HEK293 (cell line): ENCODE data around the gene FBLL1.

ENCODE experiments used
- GFI1B ChIP-seq: fragments of 450-650 bp; formaldehyde crosslinking; IDR thresholded peaks from 2 replicates; pipeline ENCODE4 v1.5.1; 2016; ENCODE audit warnings: missing biosample characterization, missing genetic modification characterization
- HOXA7 ChIP-seq: sonication (generic); formaldehyde crosslinking; IDR thresholded peaks from 2 replicates; pipeline ENCODE4 v1.8.1; 2022; ENCODE audit warnings: missing genetic modification reagents, borderline replicate concordance
- HOXC10 ChIP-seq: sonication (generic); formaldehyde crosslinking; IDR thresholded peaks from 2 replicates; pipeline ENCODE4 v1.8.1; 2023; ENCODE audit warnings: mild to moderate bottlenecking, missing genetic modification reagents
- MZF1 ChIP-seq: fragments of 450-650 bp; formaldehyde crosslinking; IDR thresholded peaks from 2 replicates; pipeline ENCODE4 v1.5.1; 2017; ENCODE audit warnings: missing biosample characterization, missing genetic modification characterization, borderline replicate concordance
- OVOL3 ChIP-seq: fragments of 450-650 bp; formaldehyde crosslinking; IDR thresholded peaks from 2 replicates; pipeline ENCODE4 v1.5.1; 2016; ENCODE audit warnings: missing biosample characterization, missing genetic modification characterization
- SP2 ChIP-seq: fragments of 450-650 bp; formaldehyde crosslinking; IDR thresholded peaks from 2 replicates; pipeline ENCODE4 v1.5.1; 2016; ENCODE audit warnings: missing biosample characterization, missing genetic modification characterization
- ZNF10 ChIP-seq: fragments of 450-650 bp; formaldehyde crosslinking; IDR thresholded peaks from 2 replicates; pipeline ENCODE4 v1.5.1; 2017; ENCODE audit warnings: missing biosample characterization, missing genetic modification characterization
- ZNF155 ChIP-seq: fragments of 450-650 bp; formaldehyde crosslinking; IDR thresholded peaks from 2 replicates; pipeline ENCODE4 v1.5.1; 2016; ENCODE audit warnings: missing biosample characterization, missing genetic modification characterization
- ZNF169 ChIP-seq: fragments of 450-650 bp; formaldehyde crosslinking; IDR thresholded peaks from 2 replicates; pipeline ENCODE4 v1.5.1; 2016; ENCODE audit warnings: missing biosample characterization, missing genetic modification characterization
- ZNF174 ChIP-seq: fragments of 450-650 bp; formaldehyde crosslinking; IDR thresholded peaks from 2 replicates; pipeline ENCODE4 v1.5.0; 2017; ENCODE audit warnings: missing biosample characterization, mild to moderate bottlenecking, missing genetic modification characterization
- ZNF175 ChIP-seq: fragments of 450-650 bp; formaldehyde crosslinking; IDR thresholded peaks from 2 replicates; pipeline ENCODE4 v1.5.1; 2016; ENCODE audit warnings: missing biosample characterization, missing genetic modification characterization
- ZNF23 ChIP-seq: fragments of 450-650 bp; formaldehyde crosslinking; IDR thresholded peaks from 2 replicates; pipeline ENCODE4 v1.5.1; 2016; ENCODE audit warnings: missing biosample characterization, missing genetic modification characterization, borderline replicate concordance
- ZNF274 ChIP-seq, 2 experiments: fragments of 200-500 bp in 1 of 2; fragments of 450-650 bp in 1 of 2; sonication (Bioruptor generic) in 1 of 2; formaldehyde crosslinking in 1 of 2; IDR thresholded peaks; 2 replicates each; pipeline versions ENCODE4 v1.5.1 to v1.6.1; 2014 to 2016; ENCODE audit warnings: borderline replicate concordance in 1 of 2, inconsistent platforms in 1 of 2, low read length in 1 of 2, missing biosample characterization in 1 of 2, missing genetic modification characterization in 1 of 2
- ZNF311 ChIP-seq: fragments of 450-650 bp; formaldehyde crosslinking; IDR thresholded peaks from 2 replicates; pipeline ENCODE4 v1.5.1; 2017; ENCODE audit warnings: missing biosample characterization, missing genetic modification characterization, borderline replicate concordance
- ZNF391 ChIP-seq: fragments of 450-650 bp; formaldehyde crosslinking; IDR thresholded peaks from 2 replicates; pipeline ENCODE4 v1.5.1; 2016; ENCODE audit warnings: low read depth, missing biosample characterization, missing genetic modification characterization, borderline replicate concordance
- ZNF510 ChIP-seq: fragments of 450-650 bp; formaldehyde crosslinking; IDR thresholded peaks from 2 replicates; pipeline ENCODE4 v1.5.1; 2018; ENCODE audit warnings: mild to moderate bottlenecking, missing genetic modification characterization, missing biosample characterization; ENCODE audit not compliant: insufficient replicate concordance
- ZNF585B ChIP-seq: fragments of 450-650 bp; formaldehyde crosslinking; IDR thresholded peaks from 2 replicates; pipeline ENCODE4 v1.5.1; 2016; ENCODE audit warnings: missing biosample characterization, missing genetic modification characterization
- ZNF658 ChIP-seq: fragments of 450-650 bp; formaldehyde crosslinking; IDR thresholded peaks from 2 replicates; pipeline ENCODE4; 2016; ENCODE audit warnings: missing biosample characterization, missing genetic modification characterization
- TF ChIP-seq, protein P1 (sequence below): fragments of 450-650 bp; formaldehyde crosslinking; IDR thresholded peaks from 2 replicates; pipeline ENCODE4 v1.5.1; 2016; ENCODE audit warnings: missing biosample characterization, missing genetic modification characterization, borderline replicate concordance
- TF ChIP-seq, protein P2 (sequence below): fragments of 450-650 bp; formaldehyde crosslinking; IDR thresholded peaks from 2 replicates; pipeline ENCODE4 v1.5.1; 2017; ENCODE audit warnings: missing biosample characterization, missing genetic modification characterization
- TF ChIP-seq, protein P3 (sequence below): fragments of 450-650 bp; formaldehyde crosslinking; IDR thresholded peaks from 2 replicates; pipeline ENCODE4 v1.5.1; 2016; ENCODE audit warnings: missing biosample characterization, missing genetic modification characterization
- TF ChIP-seq, protein P4 (sequence below): fragments of 450-650 bp; formaldehyde crosslinking; IDR thresholded peaks from 2 replicates; pipeline ENCODE4 v1.5.1; 2016; ENCODE audit warnings: missing biosample characterization, missing genetic modification characterization
- TF ChIP-seq, protein P5 (sequence below): fragments of 450-650 bp; formaldehyde crosslinking; IDR thresholded peaks from 2 replicates; pipeline ENCODE4; 2016; ENCODE audit warnings: missing biosample characterization, missing genetic modification characterization
- TF ChIP-seq, protein P6 (sequence below): fragments of 450-650 bp; formaldehyde crosslinking; IDR thresholded peaks from 2 replicates; pipeline ENCODE4 v1.5.1; 2016; ENCODE audit warnings: missing biosample characterization, missing genetic modification characterization
- TF ChIP-seq, protein P7 (sequence below): fragments of 450-650 bp; formaldehyde crosslinking; IDR thresholded peaks from 2 replicates; pipeline ENCODE4 v1.5.1; 2017; ENCODE audit warnings: missing biosample characterization, missing genetic modification characterization

Gene FBLL1

DNA sequence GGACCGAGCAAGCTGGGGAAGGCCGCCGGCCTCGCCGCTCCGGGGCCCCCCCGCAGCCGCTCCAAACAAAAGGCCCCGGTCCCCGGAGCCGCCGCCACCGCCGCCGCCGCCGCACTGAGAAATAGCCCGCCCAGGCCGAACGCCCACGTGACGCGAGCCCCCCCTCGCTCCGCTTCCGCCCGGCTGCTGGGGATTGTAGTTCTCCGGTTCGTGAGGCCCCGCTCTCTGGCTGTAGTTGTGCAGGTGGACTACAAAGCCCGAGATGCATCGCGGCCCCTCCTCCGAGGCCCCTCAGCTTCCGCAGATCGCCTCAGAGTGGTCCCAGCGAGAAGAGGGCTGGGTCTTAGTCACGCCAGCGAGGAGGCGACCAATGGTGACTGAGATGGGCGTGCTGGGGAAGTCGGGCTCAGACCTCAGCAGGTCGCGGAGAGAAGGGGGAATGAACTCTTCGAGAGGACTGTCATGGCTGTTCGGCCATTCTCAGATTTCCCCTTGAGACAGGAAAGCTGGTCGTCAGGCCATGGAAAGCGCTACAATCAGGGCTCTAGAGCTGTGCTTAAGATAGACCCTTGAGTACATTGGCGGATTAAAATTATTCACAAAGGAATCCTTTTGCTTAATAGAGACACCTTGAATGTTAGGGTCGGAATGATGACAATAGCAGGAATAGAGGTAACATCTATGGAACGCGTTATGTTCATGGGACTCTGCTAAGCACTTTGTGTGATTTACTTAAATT, 50.6 kb downstream of the FBLL1 start (continued):
- TF ChIP-seq ZNF274 (IDR thresholded peaks at IDR 0.05; ENCODE audit: low read length) (no peak), ZNF274 (tag by site-specific recombination; IDR thresholded peaks at IDR 0.05; ENCODE audit: borderline replicate concordance) (no peak), ZNF391 (tag by site-specific recombination) (no peak), ZNF10 (no peak; the same call in 1 of the 2 replicates), OVOL3 (no peak), ZNF658 (tag by site-specific recombination) (no peak), HOXC10 (CRISPR knock-in tag) (no peak), ZNF311 (tag by site-specific recombination) (no peak), ZNF174 (tag by site-specific recombination) (no peak), ZNF155 (no peak), MZF1 (tag by site-specific recombination) (peak; percentile 43; the same call in 1 of the 2 replicates), ZNF585B (tag by site-specific recombination) (no peak), ZNF169 (tag by site-specific recombination) (no peak), GFI1B (no peak), SP2 (tag by site-specific recombination) (peak; percentile 92), ZNF510 (no peak), ZNF175 (tag by site-specific recombination) (no peak), HOXA7 (CRISPR knock-in tag) (no peak), ZNF23 (tag by site-specific recombination) (no peak)
- TF ChIP-seq, protein P1, sequence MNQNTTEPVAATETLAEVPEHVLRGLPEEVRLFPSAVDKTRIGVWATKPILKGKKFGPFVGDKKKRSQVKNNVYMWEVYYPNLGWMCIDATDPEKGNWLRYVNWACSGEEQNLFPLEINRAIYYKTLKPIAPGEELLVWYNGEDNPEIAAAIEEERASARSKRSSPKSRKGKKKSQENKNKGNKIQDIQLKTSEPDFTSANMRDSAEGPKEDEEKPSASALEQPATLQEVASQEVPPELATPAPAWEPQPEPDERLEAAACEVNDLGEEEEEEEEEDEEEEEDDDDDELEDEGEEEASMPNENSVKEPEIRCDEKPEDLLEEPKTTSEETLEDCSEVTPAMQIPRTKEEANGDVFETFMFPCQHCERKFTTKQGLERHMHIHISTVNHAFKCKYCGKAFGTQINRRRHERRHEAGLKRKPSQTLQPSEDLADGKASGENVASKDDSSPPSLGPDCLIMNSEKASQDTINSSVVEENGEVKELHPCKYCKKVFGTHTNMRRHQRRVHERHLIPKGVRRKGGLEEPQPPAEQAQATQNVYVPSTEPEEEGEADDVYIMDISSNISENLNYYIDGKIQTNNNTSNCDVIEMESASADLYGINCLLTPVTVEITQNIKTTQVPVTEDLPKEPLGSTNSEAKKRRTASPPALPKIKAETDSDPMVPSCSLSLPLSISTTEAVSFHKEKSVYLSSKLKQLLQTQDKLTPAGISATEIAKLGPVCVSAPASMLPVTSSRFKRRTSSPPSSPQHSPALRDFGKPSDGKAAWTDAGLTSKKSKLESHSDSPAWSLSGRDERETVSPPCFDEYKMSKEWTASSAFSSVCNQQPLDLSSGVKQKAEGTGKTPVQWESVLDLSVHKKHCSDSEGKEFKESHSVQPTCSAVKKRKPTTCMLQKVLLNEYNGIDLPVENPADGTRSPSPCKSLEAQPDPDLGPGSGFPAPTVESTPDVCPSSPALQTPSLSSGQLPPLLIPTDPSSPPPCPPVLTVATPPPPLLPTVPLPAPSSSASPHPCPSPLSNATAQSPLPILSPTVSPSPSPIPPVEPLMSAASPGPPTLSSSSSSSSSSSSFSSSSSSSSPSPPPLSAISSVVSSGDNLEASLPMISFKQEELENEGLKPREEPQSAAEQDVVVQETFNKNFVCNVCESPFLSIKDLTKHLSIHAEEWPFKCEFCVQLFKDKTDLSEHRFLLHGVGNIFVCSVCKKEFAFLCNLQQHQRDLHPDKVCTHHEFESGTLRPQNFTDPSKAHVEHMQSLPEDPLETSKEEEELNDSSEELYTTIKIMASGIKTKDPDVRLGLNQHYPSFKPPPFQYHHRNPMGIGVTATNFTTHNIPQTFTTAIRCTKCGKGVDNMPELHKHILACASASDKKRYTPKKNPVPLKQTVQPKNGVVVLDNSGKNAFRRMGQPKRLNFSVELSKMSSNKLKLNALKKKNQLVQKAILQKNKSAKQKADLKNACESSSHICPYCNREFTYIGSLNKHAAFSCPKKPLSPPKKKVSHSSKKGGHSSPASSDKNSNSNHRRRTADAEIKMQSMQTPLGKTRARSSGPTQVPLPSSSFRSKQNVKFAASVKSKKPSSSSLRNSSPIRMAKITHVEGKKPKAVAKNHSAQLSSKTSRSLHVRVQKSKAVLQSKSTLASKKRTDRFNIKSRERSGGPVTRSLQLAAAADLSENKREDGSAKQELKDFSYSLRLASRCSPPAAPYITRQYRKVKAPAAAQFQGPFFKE (tag by site-specific recombination) = no peak
- TF ChIP-seq, protein P2, sequence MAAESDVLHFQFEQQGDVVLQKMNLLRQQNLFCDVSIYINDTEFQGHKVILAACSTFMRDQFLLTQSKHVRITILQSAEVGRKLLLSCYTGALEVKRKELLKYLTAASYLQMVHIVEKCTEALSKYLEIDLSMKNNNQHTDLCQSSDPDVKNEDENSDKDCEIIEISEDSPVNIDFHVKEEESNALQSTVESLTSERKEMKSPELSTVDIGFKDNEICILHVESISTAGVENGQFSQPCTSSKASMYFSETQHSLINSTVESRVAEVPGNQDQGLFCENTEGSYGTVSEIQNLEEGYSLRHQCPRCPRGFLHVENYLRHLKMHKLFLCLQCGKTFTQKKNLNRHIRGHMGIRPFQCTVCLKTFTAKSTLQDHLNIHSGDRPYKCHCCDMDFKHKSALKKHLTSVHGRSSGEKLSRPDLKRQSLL (tag by site-specific recombination) = no peak; the same call in 1 of the 2 replicates
- TF ChIP-seq, protein P3, sequence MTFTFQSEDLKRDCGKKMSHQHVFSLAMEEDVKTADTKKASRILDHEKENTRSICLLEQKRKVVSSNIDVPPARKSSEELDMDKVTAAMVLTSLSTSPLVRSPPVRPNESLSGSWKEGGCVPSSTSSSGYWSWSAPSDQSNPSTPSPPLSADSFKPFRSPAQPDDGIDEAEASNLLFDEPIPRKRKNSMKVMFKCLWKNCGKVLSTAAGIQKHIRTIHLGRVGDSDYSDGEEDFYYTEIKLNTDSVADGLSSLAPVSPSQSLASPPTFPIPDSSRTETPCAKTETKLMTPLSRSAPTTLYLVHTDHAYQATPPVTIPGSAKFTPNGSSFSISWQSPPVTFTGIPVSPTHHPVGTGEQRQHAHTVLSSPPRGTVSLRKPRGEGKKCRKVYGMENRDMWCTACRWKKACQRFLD = no peak
- TF ChIP-seq, protein P4, sequence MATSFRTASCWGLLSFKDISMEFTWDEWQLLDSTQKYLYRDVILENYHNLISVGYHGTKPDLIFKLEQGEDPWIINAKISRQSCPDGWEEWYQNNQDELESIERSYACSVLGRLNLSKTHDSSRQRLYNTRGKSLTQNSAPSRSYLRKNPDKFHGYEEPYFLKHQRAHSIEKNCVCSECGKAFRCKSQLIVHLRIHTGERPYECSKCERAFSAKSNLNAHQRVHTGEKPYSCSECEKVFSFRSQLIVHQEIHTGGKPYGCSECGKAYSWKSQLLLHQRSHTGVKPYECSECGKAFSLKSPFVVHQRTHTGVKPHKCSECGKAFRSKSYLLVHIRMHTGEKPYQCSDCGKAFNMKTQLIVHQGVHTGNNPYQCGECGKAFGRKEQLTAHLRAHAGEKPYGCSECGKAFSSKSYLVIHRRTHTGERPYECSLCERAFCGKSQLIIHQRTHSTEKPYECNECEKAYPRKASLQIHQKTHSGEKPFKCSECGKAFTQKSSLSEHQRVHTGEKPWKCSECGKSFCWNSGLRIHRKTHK (tag by site-specific recombination) = no peak
- TF ChIP-seq, protein P5, sequence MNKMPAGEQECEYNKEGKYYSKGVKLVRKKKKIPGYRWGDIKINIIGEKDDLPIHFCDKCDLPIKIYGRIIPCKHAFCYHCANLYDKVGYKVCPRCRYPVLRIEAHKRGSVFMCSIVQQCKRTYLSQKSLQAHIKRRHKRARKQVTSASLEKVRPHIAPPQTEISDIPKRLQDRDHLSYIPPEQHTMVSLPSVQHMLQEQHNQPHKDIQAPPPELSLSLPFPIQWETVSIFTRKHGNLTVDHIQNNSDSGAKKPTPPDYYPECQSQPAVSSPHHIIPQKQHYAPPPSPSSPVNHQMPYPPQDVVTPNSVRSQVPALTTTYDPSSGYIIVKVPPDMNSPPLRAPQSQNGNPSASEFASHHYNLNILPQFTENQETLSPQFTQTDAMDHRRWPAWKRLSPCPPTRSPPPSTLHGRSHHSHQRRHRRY (tag by site-specific recombination) = no peak
- TF ChIP-seq, protein P6, sequence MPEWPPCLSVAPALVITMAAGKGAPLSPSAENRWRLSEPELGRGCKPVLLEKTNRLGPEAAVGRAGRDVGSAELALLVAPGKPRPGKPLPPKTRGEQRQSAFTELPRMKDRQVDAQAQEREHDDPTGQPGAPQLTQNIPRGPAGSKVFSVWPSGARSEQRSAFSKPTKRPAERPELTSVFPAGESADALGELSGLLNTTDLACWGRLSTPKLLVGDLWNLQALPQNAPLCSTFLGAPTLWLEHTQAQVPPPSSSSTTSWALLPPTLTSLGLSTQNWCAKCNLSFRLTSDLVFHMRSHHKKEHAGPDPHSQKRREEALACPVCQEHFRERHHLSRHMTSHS (tag by site-specific recombination) = no peak
- TF ChIP-seq, protein P7, sequence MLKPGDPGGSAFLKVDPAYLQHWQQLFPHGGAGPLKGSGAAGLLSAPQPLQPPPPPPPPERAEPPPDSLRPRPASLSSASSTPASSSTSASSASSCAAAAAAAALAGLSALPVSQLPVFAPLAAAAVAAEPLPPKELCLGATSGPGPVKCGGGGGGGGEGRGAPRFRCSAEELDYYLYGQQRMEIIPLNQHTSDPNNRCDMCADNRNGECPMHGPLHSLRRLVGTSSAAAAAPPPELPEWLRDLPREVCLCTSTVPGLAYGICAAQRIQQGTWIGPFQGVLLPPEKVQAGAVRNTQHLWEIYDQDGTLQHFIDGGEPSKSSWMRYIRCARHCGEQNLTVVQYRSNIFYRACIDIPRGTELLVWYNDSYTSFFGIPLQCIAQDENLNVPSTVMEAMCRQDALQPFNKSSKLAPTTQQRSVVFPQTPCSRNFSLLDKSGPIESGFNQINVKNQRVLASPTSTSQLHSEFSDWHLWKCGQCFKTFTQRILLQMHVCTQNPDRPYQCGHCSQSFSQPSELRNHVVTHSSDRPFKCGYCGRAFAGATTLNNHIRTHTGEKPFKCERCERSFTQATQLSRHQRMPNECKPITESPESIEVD = no peak
